HepG2 (cell line): ENCODE measurements around the gene COPS3. TPM values are rescaled to one million over a fixed set of nuclear protein-coding genes. Genes with fewer than 3 reads are reported as not detected.

Experiments used
- AGO1 ChIP-seq: fragments of 200-400 bp; formaldehyde crosslinking; IDR thresholded peaks from 2 replicates; pipeline ENCODE4 v1.6.1; 2017; ENCODE audit warnings: mild to moderate bottlenecking, low read depth, low read length, moderate library complexity; ENCODE audit not compliant: poor library complexity, severe bottlenecking
- ARID2 ChIP-seq: sonication (generic); formaldehyde crosslinking; IDR thresholded peaks from 2 replicates; pipeline ENCODE4 v1.8.1; 2022; ENCODE audit warnings: mild to moderate bottlenecking, missing genetic modification reagents, borderline replicate concordance
- CCAR2 ChIP-seq: fragments of 200-400 bp; formaldehyde crosslinking; optimal IDR thresholded peaks from 2 replicates; pipeline ENCODE3; 2018; ENCODE audit warnings: low read depth, mild to moderate bottlenecking, low read length, moderate library complexity
- HNRNPUL1 ChIP-seq: fragments of 200-400 bp; formaldehyde crosslinking; IDR thresholded peaks from 2 replicates; pipeline ENCODE4 v1.6.1; 2017; ENCODE audit warnings: low read depth, mild to moderate bottlenecking, low read length, moderate library complexity
- MAF1 ChIP-seq: sonication (generic); formaldehyde crosslinking; IDR thresholded peaks from 2 replicates; pipeline ENCODE4 v1.5.0; 2020; ENCODE audit warnings: missing genetic modification reagents, borderline replicate concordance
- MZF1 ChIP-seq: sonication (generic); formaldehyde crosslinking; IDR thresholded peaks from 2 replicates; pipeline ENCODE4 v1.8.1; 2023; ENCODE audit warnings: mild to moderate bottlenecking, missing genetic modification reagents, borderline replicate concordance
- ZEB1 ChIP-seq: IDR thresholded peaks from 2 replicates; pipeline ENCODE4 v1.6.1; 2012; ENCODE audit warnings: mild to moderate bottlenecking, low read depth, inconsistent platforms; ENCODE audit not compliant: insufficient replicate concordance
- ZNF232 ChIP-seq: sonication (generic); formaldehyde crosslinking; IDR thresholded peaks from 2 replicates; pipeline ENCODE4 v1.4.0; 2020; ENCODE audit warnings: missing genetic modification reagents, borderline replicate concordance
- ZNF292 ChIP-seq: sonication (generic); formaldehyde crosslinking; IDR thresholded peaks from 2 replicates; pipeline ENCODE4 v1.8.1; 2022; ENCODE audit warnings: mild to moderate bottlenecking, low read depth, missing genetic modification reagents, borderline replicate concordance
- ZNF547 ChIP-seq: sonication (generic); formaldehyde crosslinking; IDR thresholded peaks from 2 replicates; pipeline ENCODE4 v1.5.1; 2020; ENCODE audit warnings: mild to moderate bottlenecking, missing genetic modification reagents
- ZNF678 ChIP-seq: sonication (generic); formaldehyde crosslinking; IDR thresholded peaks from 2 replicates; pipeline ENCODE4 v1.4.0; 2020; ENCODE audit warnings: mild to moderate bottlenecking, missing genetic modification reagents
- ZSCAN31 ChIP-seq: sonication (generic); formaldehyde crosslinking; IDR thresholded peaks from 2 replicates; pipeline ENCODE4 v1.5.0; 2020; ENCODE audit warnings: low read depth, mild to moderate bottlenecking, missing genetic modification reagents
- polyA plus RNA-seq, 8 experiments: library from polyadenylated mRNA; depleted of rRNA in 3 of 8; stranded (reverse) in 7 of 8; unstranded in 1 of 8; fragments of >200 nt; fragmentation: Illumina TruSeq in 4 of 8; extraction: Trizol in 4 of 8; gene quantifications; 2 replicates each; pipeline versions ENCODE4 v1.2.1 to v1.2.3, GENCODE V29; 2011 to 2016; ENCODE audit warnings: low read depth in 4 of 8, missing spikeins in 1 of 8, mixed read lengths in 1 of 8; ENCODE audit not compliant: insufficient read depth in 1 of 8
- total RNA-seq, 5 experiments: library from RNA; depleted of rRNA; stranded (reverse); fragments of >200 nt; fragmentation: Illumina TruSeq; extraction: Trizol; gene quantifications; 2 replicates each; pipeline ENCODE4 v1.2.3, GENCODE V29; 2016; ENCODE audit warnings: low read depth in 1 of 5
- TF ChIP-seq, protein P1 (sequence below): sonication (generic); formaldehyde crosslinking; IDR thresholded peaks from 2 replicates; pipeline ENCODE4 v1.4.0; 2020; ENCODE audit warnings: mild to moderate bottlenecking, missing genetic modification reagents, borderline replicate concordance
- TF ChIP-seq, protein P2 (sequence below): IDR thresholded peaks from 2 replicates; pipeline ENCODE4 v1.6.1; 2018; ENCODE audit warnings: missing genetic modification reagents
- TF ChIP-seq, protein P3 (sequence below): sonication (generic); formaldehyde crosslinking; IDR thresholded peaks from 2 replicates; pipeline ENCODE4 v1.4.0; 2020; ENCODE audit warnings: missing genetic modification reagents
- TF ChIP-seq, protein P4 (sequence below), 2 experiments: sonication (generic) in 1 of 2; formaldehyde crosslinking in 1 of 2; IDR thresholded peaks; 2 replicates each; pipeline versions ENCODE4 v1.6.1 to v1.9.0; 2014 to 2022; ENCODE audit warnings: antibody characterized with exemption in 1 of 2, borderline replicate concordance in 1 of 2, inconsistent platforms in 1 of 2, low read depth in 1 of 2, missing genetic modification reagents in 1 of 2

Gene COPS3
- total and polyA plus RNA-seq, 2 of the 13 experiments (the other 11 are each of a cell fraction or from before 2014, with no cell fraction given) = 46.3 to 103 TPM

DNA sequence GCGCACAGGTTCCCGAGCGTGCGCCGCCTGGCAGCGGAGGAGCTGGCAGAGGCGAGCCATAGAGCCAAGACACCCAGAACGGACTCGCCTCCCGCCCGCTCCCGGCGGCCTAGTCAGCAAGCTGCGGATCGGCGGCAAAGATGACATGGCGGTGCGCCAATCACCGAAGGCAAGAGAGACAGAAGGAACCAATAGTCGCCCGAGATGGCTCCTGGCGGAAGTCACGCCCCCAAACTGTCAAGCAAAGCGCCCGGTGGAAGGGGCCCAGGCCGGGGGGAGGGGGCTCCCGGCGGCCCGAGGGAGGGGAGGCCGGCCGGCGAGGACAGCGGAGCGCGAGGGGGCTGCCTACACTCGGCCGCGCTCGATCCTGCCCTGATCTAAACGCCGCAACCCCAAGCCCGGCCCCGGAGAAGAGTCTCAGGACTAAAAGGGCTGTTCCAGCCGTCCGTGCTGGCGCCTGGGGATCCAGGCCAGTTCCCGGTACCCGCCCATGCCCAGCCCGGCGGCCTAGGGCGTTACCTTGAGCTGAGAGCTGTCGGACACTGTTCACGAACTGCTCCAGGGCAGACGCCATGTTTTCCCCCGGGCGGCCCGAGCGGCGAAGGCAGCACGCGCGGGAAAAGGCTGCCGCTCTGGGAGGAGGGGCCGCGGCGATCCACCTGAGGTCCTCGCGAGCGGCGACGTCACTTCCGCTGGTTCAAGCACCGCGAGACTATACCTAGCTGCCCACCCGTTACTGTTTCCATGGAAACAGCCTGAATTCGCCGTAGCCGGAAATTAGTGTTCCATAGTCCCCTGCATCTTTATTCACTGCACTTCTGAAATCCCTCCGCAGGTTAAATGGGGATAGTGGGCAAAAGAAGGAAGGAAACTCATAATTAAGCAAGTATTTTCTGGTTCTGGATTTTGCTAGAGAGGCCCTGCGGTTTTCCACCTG is at the start of gene COPS3 (continued):
- TF ChIP-seq, protein P1, sequence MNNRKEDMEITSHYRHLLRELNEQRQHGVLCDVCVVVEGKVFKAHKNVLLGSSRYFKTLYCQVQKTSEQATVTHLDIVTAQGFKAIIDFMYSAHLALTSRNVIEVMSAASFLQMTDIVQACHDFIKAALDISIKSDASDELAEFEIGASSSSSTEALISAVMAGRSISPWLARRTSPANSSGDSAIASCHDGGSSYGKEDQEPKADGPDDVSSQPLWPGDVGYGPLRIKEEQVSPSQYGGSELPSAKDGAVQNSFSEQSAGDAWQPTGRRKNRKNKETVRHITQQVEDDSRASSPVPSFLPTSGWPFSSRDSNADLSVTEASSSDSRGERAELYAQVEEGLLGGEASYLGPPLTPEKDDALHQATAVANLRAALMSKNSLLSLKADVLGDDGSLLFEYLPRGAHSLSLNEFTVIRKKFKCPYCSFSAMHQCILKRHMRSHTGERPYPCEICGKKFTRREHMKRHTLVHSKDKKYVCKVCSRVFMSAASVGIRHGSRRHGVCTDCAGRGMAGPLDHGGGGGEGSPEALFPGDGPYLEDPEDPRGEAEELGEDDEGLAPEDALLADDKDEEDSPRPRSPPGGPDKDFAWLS (CRISPR knock-in tag) = no peak
- TF ChIP-seq MAF1 (CRISPR knock-in tag) (no peak), ZNF292 (no peak; the same call in 1 of the 2 replicates), AGO1 (peak; percentile 41), ZNF232 (CRISPR knock-in tag) (peak; percentile 68; the same call in 1 of the 2 replicates), HNRNPUL1 (no peak), ARID2 (CRISPR knock-in tag) (peak; percentile 8; the same call in 1 of the 2 replicates), ZEB1 (peak; percentile 9), ZNF678 (CRISPR knock-in tag) (0 out of 2 replicates have a peak, but pooled peaks have one; percentile 39), CCAR2 (no peak), ZNF547 (CRISPR knock-in tag) (peak; percentile 90), MZF1 (CRISPR knock-in tag) (0 out of 2 replicates have a peak, but pooled peaks have one; percentile 32), ZSCAN31 (peak; percentile 71)
- TF ChIP-seq, protein P2, sequence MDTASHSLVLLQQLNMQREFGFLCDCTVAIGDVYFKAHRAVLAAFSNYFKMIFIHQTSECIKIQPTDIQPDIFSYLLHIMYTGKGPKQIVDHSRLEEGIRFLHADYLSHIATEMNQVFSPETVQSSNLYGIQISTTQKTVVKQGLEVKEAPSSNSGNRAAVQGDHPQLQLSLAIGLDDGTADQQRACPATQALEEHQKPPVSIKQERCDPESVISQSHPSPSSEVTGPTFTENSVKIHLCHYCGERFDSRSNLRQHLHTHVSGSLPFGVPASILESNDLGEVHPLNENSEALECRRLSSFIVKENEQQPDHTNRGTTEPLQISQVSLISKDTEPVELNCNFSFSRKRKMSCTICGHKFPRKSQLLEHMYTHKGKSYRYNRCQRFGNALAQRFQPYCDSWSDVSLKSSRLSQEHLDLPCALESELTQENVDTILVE (CRISPR knock-in tag) = no peak; the same call in 1 of the 2 replicates
- TF ChIP-seq, protein P3, sequence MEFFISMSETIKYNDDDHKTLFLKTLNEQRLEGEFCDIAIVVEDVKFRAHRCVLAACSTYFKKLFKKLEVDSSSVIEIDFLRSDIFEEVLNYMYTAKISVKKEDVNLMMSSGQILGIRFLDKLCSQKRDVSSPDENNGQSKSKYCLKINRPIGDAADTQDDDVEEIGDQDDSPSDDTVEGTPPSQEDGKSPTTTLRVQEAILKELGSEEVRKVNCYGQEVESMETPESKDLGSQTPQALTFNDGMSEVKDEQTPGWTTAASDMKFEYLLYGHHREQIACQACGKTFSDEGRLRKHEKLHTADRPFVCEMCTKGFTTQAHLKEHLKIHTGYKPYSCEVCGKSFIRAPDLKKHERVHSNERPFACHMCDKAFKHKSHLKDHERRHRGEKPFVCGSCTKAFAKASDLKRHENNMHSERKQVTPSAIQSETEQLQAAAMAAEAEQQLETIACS (CRISPR knock-in tag) = no peak
- TF ChIP-seq, protein P4, sequence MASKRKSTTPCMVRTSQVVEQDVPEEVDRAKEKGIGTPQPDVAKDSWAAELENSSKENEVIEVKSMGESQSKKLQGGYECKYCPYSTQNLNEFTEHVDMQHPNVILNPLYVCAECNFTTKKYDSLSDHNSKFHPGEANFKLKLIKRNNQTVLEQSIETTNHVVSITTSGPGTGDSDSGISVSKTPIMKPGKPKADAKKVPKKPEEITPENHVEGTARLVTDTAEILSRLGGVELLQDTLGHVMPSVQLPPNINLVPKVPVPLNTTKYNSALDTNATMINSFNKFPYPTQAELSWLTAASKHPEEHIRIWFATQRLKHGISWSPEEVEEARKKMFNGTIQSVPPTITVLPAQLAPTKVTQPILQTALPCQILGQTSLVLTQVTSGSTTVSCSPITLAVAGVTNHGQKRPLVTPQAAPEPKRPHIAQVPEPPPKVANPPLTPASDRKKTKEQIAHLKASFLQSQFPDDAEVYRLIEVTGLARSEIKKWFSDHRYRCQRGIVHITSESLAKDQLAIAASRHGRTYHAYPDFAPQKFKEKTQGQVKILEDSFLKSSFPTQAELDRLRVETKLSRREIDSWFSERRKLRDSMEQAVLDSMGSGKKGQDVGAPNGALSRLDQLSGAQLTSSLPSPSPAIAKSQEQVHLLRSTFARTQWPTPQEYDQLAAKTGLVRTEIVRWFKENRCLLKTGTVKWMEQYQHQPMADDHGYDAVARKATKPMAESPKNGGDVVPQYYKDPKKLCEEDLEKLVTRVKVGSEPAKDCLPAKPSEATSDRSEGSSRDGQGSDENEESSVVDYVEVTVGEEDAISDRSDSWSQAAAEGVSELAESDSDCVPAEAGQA (IDR thresholded peaks at IDR 0.05; ENCODE audit: low read depth) = no peak
- TF ChIP-seq, protein P4 (CRISPR knock-in tag; IDR thresholded peaks at IDR 0.05; ENCODE audit: borderline replicate concordance) = peak; percentile 35; the same call in 1 of the 2 replicates
